Adrenal gland (tissue), 5 donors: ENCODE measurements around the gene SFXN5.

ENCODE experiments used
- POLR2A ChIP-seq, 2 donors: fragments of 450-650 bp; IDR thresholded peaks; one replicate each; pipeline ENCODE4 v1.6.1; 2017; ENCODE audit warnings: antibody characterized with exemption in 2 of 2, mild to moderate bottlenecking in 2 of 2, moderate library complexity in 1 of 2
- TF ChIP-seq, protein P1 (sequence below), 6 experiments: fragments of 450-650 bp in 4 of 6; fragments of 200-600 bp in 2 of 6; sonication (generic) in 1 of 6; IDR thresholded peaks; 1 replicate in 5 of 6; 2 replicates in 1 of 6; pipeline versions ENCODE4 v1.5.1 to v1.8.0; 2016 to 2021; ENCODE audit warnings: antibody characterized with exemption in 6 of 6, mild to moderate bottlenecking in 2 of 6, moderate library complexity in 1 of 6
- donor health status: DM: no; HTN: no; CAD: no.

DNA sequence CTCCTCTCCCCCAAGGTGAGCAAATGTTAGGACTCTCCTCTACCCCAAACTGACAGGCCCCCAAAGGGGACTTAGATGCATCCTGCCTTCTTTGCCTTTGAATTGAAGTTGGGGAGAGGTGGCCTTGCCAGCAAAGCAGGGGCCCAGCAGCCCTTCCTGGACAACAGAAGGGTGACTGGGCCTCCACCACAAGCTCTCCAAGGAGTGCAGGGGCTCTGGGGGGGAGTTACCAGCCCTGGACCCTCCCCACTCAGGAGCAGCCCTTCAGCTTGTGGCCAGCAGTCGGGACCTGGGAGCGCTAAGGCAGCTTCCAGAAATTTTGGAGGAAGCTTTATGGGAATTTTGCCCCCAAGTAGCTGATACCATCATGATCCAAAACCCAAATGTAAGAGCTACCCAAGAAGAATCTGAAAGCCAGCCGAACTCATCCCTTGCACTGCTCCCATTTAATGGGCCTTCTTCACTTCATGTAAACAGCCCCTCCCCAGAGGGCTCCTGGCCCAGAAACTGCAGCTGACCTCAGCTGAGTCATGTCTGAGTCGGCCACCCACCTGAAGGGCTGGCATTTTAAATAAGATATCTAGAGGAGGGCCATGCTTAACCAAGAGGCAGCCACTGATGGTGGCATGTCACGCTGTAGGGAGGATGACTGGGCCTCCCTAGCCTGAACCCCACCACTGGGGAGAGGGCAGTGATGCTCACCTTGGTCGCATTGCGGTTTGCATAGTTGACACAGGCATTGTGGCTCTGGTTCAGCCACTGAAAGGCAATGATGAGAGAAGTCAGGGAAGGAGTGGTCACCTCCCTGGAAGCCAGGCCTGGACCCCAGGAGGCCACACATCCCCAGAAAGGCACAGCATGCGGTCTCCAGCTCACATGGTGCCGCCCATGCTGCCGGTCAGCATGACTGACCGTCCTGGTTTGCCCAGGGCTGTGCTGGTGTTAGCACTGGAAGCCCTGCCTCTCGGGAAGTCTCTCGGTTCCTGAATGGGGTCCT lies 71.5 kb downstream of the SFXN5 start:
- TF ChIP-seq, protein P1, sequence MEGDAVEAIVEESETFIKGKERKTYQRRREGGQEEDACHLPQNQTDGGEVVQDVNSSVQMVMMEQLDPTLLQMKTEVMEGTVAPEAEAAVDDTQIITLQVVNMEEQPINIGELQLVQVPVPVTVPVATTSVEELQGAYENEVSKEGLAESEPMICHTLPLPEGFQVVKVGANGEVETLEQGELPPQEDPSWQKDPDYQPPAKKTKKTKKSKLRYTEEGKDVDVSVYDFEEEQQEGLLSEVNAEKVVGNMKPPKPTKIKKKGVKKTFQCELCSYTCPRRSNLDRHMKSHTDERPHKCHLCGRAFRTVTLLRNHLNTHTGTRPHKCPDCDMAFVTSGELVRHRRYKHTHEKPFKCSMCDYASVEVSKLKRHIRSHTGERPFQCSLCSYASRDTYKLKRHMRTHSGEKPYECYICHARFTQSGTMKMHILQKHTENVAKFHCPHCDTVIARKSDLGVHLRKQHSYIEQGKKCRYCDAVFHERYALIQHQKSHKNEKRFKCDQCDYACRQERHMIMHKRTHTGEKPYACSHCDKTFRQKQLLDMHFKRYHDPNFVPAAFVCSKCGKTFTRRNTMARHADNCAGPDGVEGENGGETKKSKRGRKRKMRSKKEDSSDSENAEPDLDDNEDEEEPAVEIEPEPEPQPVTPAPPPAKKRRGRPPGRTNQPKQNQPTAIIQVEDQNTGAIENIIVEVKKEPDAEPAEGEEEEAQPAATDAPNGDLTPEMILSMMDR (IDR thresholded peaks at IDR 0.05), result no peak
- TF ChIP-seq POLR2A (IDR thresholded peaks at IDR 0.05), result no peak
